22Rv1 (cell line): ENCODE data around the gene SYNJ1.

Experiments used
- H3K27ac ChIP-seq: fragments of 450-650 bp; 2 replicates; pipeline ENCODE4 v1.5.1; 2017
- CTCF ChIP-seq: fragments of 450-650 bp; IDR thresholded peaks from 2 replicates; pipeline ENCODE4 v1.5.1; 2017; ENCODE audit warnings: mild to moderate bottlenecking
- ZFX ChIP-seq: fragments of 450-650 bp; IDR thresholded peaks from 2 replicates; pipeline ENCODE4 v1.6.1; 2017; ENCODE audit warnings: antibody characterized with exemption, borderline replicate concordance

The SYNJ1 gene

DNA sequence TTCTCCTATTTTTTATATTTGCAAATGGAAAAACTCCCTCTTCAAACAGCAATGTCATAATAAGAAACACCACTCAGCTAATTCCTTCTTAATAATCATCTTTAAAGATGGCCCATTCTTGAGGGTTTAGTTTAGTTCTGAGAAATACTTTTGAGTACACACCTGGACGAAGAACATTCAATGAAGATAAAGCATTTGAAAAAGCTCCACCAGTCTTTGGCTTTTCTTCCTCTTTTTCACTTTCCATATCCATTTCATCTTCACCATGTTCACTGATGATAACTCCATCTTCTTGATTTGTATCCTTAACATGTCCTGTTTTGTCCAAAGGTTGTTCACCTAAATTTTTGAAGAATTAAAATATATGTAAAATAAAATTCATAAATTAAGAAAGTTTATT is 36.4 kb upstream of the SYNJ1 start:
- no peak for TF ChIP-seq ZFX
- no peak for TF ChIP-seq CTCF
- no peak overlapping the region for H3K27ac ChIP-seq

DNA sequence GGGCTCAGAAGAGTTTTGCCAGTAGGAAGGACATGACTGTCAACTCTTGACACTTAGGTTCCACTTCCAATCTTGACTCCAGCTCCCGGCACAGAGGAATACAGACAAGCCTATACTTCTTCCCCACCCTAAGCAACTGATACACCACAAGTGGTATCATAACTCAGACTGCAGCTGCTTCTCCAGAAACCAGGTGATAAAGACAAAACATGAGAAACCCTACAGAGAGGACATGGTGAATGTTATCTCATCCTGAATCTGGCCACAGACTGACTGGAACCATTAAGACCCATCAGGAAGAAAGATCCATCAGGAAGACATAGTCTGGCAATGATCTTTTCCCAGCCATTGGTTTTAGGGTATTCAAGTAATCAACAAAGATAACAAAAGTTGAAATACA is 30.0 kb upstream of the SYNJ1 start:
- TF ChIP-seq CTCF (no peak), ZFX (no peak)
- H3K27ac ChIP-seq = no peak overlapping the region

GRCh38 chr21:32756096-32756495 is 28.3 kb upstream of the SYNJ1 start:
- H3K27ac ChIP-seq = no peak overlapping the region

GRCh38 chr21:32753818-32754585 is 26.2 kb upstream of the SYNJ1 start:
- no peak for TF ChIP-seq CTCF
- no peak for TF ChIP-seq ZFX
- H3K27ac ChIP-seq = no peak overlapping the region

More at GRCh38 chr21:32756096-32756495, 28.3 kb upstream of the SYNJ1 start:
- TF ChIP-seq ZFX = no peak
- TF ChIP-seq CTCF = no peak

GRCh38 chr21:32750405-32750804 is 22.6 kb upstream of the SYNJ1 start:
- TF ChIP-seq ZFX (no peak), CTCF (no peak)
- H3K27ac ChIP-seq = no peak overlapping the region

- no peak for TF ChIP-seq CTCF
- TF ChIP-seq ZFX = no peak
Measured at GRCh38 chr21:32749662-32750061, 21.8 kb upstream of the SYNJ1 start.

GRCh38 chr21:32748529-32748928 is 20.7 kb upstream of the SYNJ1 start:
- no peak overlapping the region for H3K27ac ChIP-seq
- no peak for TF ChIP-seq ZFX
- TF ChIP-seq CTCF = no peak

More at GRCh38 chr21:32749662-32750061, 21.8 kb upstream of the SYNJ1 start:
- H3K27ac ChIP-seq = no peak overlapping the region
